Endothelial cell of umbilical vein (primary cell): Measurements from ENCODE around the gene ACOX1. TPM values are rescaled to one million over a fixed set of nuclear protein-coding genes. Genes with fewer than 3 reads are reported as not detected.

Experiments
- BruUV-seq: library from RNA; stranded (reverse); fragments of 400-500 nt; replicated peaks from 2 replicates; lab custom pipeline; 2021; lab: Mats Ljungman, UMichigan
- CTCF ChIA-PET: fragments of 300-600, 350-600 bp; sonication (Branson Sonifier 250); formaldehyde crosslinking; loops from one replicate; lab custom pipeline; 2021; ENCODE audit warnings: antibody characterized with exemption, inconsistent platforms; lab: Charles Lee
- POLR2A ChIA-PET: fragments of 300-600, 350-600 bp; sonication (Branson Sonifier 250); formaldehyde crosslinking; loops from one replicate; lab custom pipeline; 2021; ENCODE audit warnings: antibody characterized with exemption, inconsistent platforms; lab: Charles Lee
- DNase-seq: peaks from one replicate; pipeline ENCODE4 v3.0.0-alpha.2; 2011; ENCODE audit warnings: low read depth, low spot score
- FAIRE-seq: peaks from 2 replicates; lab custom pipeline; 2011; peaks lifted over from hg19 to GRCh38; lab: Jason Lieb, UNC
- H2AFZ ChIP-seq: 2 replicates; pipeline ENCODE4 v1.6.0; 2012; ENCODE audit warnings: low read depth, low read length, control low read depth, inconsistent platforms
- H3K27ac ChIP-seq: 2 replicates; pipeline ENCODE4 v1.5.1; 2011; ENCODE audit warnings: low read depth, mild to moderate bottlenecking, control low read depth, low read length, moderate library complexity; ENCODE audit not compliant: insufficient read depth
- H3K27me3 ChIP-seq, 2 experiments: 2 replicates each; pipeline versions ENCODE4 v1.6.0 to v1.6.1; 2011; ENCODE audit warnings: low read length in 2 of 2, mixed read lengths in 1 of 2; ENCODE audit not compliant: control insufficient read depth in 2 of 2, insufficient read depth in 2 of 2
- H3K36me3 ChIP-seq, 2 experiments: 2 replicates in 1 of 2; 3 replicates in 1 of 2; pipeline ENCODE4 v1.5.1; 2011; ENCODE audit warnings: low read length in 2 of 2, mild to moderate bottlenecking in 1 of 2, moderate library complexity in 1 of 2; ENCODE audit not compliant: control insufficient read depth in 2 of 2, insufficient read depth in 2 of 2; ENCODE audit errors: extremely low read depth in 1 of 2
- H3K4me1 ChIP-seq: 3 replicates; pipeline ENCODE4 v1.5.1; 2011; ENCODE audit warnings: mild to moderate bottlenecking, low read length; ENCODE audit not compliant: control insufficient read depth, insufficient read depth; ENCODE audit errors: extremely low read depth
- H3K4me2 ChIP-seq: 2 replicates; pipeline ENCODE4 v1.6.1; 2011; ENCODE audit warnings: low read length, control low read depth, mixed read lengths; ENCODE audit not compliant: insufficient read depth
- H3K4me3 ChIP-seq, 3 experiments: fragments of 200-600 bp in 1 of 3; sonication (generic), shearing (Covaris generic) in 1 of 3; replicated peaks in 1 of 3; 2 replicates each; pipeline ENCODE4 v1.5.1; 2011 to 2016; ENCODE audit warnings: control low read depth in 3 of 3, low read length in 3 of 3, mild to moderate bottlenecking in 2 of 3, inconsistent platforms in 1 of 3, low read depth in 1 of 3, moderate library complexity in 1 of 3; ENCODE audit not compliant: insufficient read depth in 1 of 3
- H3K79me2 ChIP-seq: 2 replicates; pipeline ENCODE4 v1.6.0; 2012; ENCODE audit warnings: low read length, inconsistent platforms; ENCODE audit not compliant: control insufficient read depth, insufficient read depth
- H3K9ac ChIP-seq: replicated peaks from 2 replicates; pipeline ENCODE3; 2011; ENCODE audit warnings: low read length, control low read depth; ENCODE audit not compliant: insufficient read depth; ENCODE audit errors: extremely low read depth
- H3K9me1 ChIP-seq: replicated peaks from 3 replicates; pipeline ENCODE4 v1.6.0; 2011; ENCODE audit warnings: mild to moderate bottlenecking, low read length; ENCODE audit not compliant: control insufficient read depth, insufficient read depth; ENCODE audit errors: extremely low read depth
- H3K9me3 ChIP-seq: replicated peaks from 2 replicates; pipeline ENCODE4 v1.5.1; 2012; ENCODE audit warnings: low read length, inconsistent platforms; ENCODE audit not compliant: control insufficient read depth, insufficient read depth
- H4K20me1 ChIP-seq: replicated peaks from 2 replicates; pipeline ENCODE3; 2011; ENCODE audit warnings: mild to moderate bottlenecking, low read length; ENCODE audit not compliant: control insufficient read depth, insufficient read depth; ENCODE audit errors: extremely low read depth
- FOS ChIP-seq: IDR thresholded peaks from 2 replicates; pipeline ENCODE4 v1.6.1; 2011; ENCODE audit warnings: mild to moderate bottlenecking, low read length, moderate library complexity, borderline replicate concordance; ENCODE audit not compliant: insufficient read depth
- GATA2 ChIP-seq: IDR thresholded peaks from 2 replicates; pipeline ENCODE4 v1.7.0; 2011; ENCODE audit warnings: low read depth, mild to moderate bottlenecking, moderate library complexity, mixed read lengths, low read length; ENCODE audit not compliant: insufficient read length, insufficient read depth
- JUN ChIP-seq: IDR thresholded peaks from 2 replicates; pipeline ENCODE4 v1.6.1; 2011; ENCODE audit warnings: borderline replicate concordance, low read depth; ENCODE audit not compliant: insufficient read length, insufficient read depth
- POLR2A ChIP-seq: IDR thresholded peaks from 2 replicates; pipeline ENCODE4 v1.6.1; 2012; ENCODE audit warnings: low read depth, mild to moderate bottlenecking, control low read depth, low read length
- POLR2AphosphoS5 ChIP-seq: IDR thresholded peaks from 2 replicates; pipeline ENCODE4 v1.6.1; 2012; ENCODE audit warnings: low read depth, mild to moderate bottlenecking, control low read depth, low read length, moderate library complexity; ENCODE audit not compliant: insufficient read depth
- dilution Hi-C: fragments of 300-500 bp; cut with MboI; formaldehyde crosslinking; loops from one replicate; pipeline ENCODE4 v1.15.0; 2019; ENCODE audit warnings: low sequenced_read_pairs; ENCODE audit not compliant: extremely low pct_ligation_motif_present
- intact Hi-C: fragments of 100-400 bp; cut with micrococcal nuclease; formaldehyde crosslinking; loops from one replicate; pipeline ENCODE4 v1.10.0; 2022
- polyA plus RNA-seq, 4 experiments: library from polyadenylated mRNA; depleted of rRNA in 3 of 4; stranded (reverse) in 3 of 4; unstranded in 1 of 4; fragments of >200 nt; gene quantifications; 2 replicates each; pipeline versions ENCODE4 v1.2.1 to v1.2.3, GENCODE V29; 2011 to 2012; ENCODE audit warnings: missing spikeins in 1 of 4
- total RNA-seq: library from RNA; stranded (reverse); gene quantifications from 2 replicates; pipeline ENCODE4 v1.2.3, GENCODE V29; 2021
- TF ChIP-seq, protein P1 (sequence below): IDR thresholded peaks from 2 replicates; pipeline ENCODE4 v1.6.1; 2011; ENCODE audit not compliant: insufficient read depth, insufficient read length
- TF ChIP-seq, protein P2 (sequence below), 2 donors: IDR thresholded peaks; 1 replicate in 1 of 2; 2 replicates in 1 of 2; pipeline ENCODE4 v1.5.1; 2011; ENCODE audit warnings: low read length in 2 of 2, mild to moderate bottlenecking in 2 of 2, moderate library complexity in 2 of 2, control low read depth in 1 of 2, inconsistent platforms in 1 of 2, low read depth in 1 of 2; ENCODE audit not compliant: insufficient read depth in 1 of 2; ENCODE audit errors: extremely low read depth in 1 of 2

Gene ACOX1
- total and polyA plus RNA-seq, 2 donors (not counting 3 experiments of a cell fraction or from before 2014, with no cell fraction given): 17.9 to 45.1 TPM

DNA sequence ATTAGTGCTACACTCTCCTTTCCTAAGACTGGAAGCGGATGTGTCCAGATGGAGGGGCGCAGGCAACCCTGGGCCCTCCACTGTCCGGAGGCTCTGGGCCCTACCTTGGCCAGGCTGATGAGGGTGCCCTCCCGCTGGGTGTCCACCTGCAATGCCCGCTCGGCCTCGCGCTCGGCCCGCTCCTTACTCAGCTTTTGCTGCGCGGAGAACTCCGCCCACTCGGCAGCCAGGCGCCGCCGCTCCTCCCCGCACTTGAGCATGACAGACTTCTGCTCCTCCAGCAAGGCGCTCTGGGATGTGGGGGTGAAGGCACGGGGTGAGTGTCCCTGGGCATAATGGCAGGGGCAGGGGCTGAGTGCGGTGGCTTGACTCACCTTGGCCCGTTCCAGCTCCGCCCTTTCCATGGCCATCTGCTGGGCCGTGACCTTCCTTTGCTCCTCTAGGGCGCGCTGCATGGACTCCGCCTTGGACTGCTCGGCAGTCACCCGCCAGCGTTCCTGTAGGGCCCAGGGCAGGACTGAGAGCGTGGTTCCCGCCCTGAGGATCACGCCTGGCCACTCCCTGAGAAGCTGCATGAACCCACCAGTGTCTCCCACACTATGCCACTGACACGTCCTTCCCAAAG is 64.2 kb downstream of the ACOX1 start:
- no peaks in the 10 kb centered on the region for H3K79me2 ChIP-seq
- no peaks in the 10 kb centered on the region for H4K20me1 ChIP-seq
- no peak for DNase-seq
- no peak overlapping the region for H3K4me3 ChIP-seq
- no TSS peak for BruUV-seq
- H3K27ac ChIP-seq: no peak overlapping the region
- no peaks in the 10 kb centered on the region for H3K36me3 ChIP-seq
- no peaks in the 10 kb centered on the region for H3K27me3 ChIP-seq
- no peaks in the 10 kb centered on the region for H3K9me1 ChIP-seq
- H3K4me2 ChIP-seq: no peak overlapping the region
- dilution Hi-C loops (no loop called here), intact Hi-C loops (no loop called here)
- no peaks in the 10 kb centered on the region for H3K4me1 ChIP-seq
- H2AFZ ChIP-seq: no peak overlapping the region
- CTCF ChIA-PET: interaction anchor here (1.2 to 4.7 kb wide), 6 partner anchors 10 to 100 kb away, joined by 3 to 23 read pairs (median 6); partner anchors contain the start of genes CDK3 and MRPL38
- no peak overlapping the region for H3K9ac ChIP-seq
- POLR2A ChIA-PET: interaction anchor here (1.1 kb wide), 1 partner anchor 9 kb away, joined by 3 read pairs; no protein-coding TSS in a partner anchor
- no peaks in the 10 kb centered on the region for H3K9me3 ChIP-seq
- no peak for TF ChIP-seq POLR2AphosphoS5
- TF ChIP-seq GATA2: no peak
- FAIRE-seq: no peak

DNA sequence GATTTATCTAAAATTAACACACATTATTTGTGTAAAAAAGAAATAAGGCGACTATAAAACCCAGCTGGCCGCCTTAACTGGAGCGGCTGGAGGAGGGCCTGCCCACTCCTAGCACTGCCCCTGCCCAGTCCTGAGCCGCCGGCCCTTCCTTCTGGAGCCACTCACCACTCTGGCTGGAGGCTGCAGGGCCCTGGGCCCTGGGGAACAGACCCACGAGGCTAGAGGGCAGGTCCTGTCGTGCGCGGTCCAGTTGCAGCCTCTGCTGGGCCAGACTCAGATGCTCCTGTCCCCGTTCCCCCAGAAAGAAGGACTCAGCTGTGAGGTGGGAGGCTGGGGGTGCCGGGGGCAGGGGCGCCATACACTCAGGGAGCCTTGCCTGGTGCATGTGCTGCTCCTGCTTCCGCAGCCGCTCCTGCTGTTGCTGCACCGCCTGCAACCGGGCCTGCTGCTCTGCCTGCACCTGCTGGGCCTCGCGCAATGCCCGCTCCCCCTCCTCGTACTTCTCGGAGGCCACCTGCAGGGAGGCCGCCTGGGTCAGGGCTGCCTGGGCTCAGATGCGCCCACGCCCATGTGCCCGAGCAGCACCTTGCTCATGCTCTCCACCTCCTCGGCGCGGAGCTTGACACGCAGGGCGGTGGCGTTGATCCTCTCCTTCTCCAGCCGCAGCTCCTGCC is 65.3 kb downstream of the ACOX1 start:
- H3K27ac ChIP-seq: no peak overlapping the region
- H3K79me2 ChIP-seq: no peaks in the 10 kb centered on the region
- H3K9me3 ChIP-seq: no peaks in the 10 kb centered on the region
- no peaks in the 10 kb centered on the region for H4K20me1 ChIP-seq
- no peaks in the 10 kb centered on the region for H3K4me1 ChIP-seq
- no peak overlapping the region for H3K4me2 ChIP-seq
- intact Hi-C loops (no loop called here), dilution Hi-C loops (no loop called here)
- no peaks in the 10 kb centered on the region for H3K27me3 ChIP-seq
- no peak for FAIRE-seq
- DNase-seq: no peak
- ChIA-PET CTCF (interaction anchor here (2.3 kb wide), 1 partner anchor 9 kb away, joined by 7 read pairs; the partner anchor contains the start of gene MRPL38), POLR2A (no interaction called here)
- H3K36me3 ChIP-seq: no peaks in the 10 kb centered on the region
- H2AFZ ChIP-seq: no peak overlapping the region
- BruUV-seq: no TSS peak
- H3K9ac ChIP-seq: no peak overlapping the region
- no peak overlapping the region for H3K4me3 ChIP-seq
- no peak for TF ChIP-seq GATA2
- TF ChIP-seq, protein P1, sequence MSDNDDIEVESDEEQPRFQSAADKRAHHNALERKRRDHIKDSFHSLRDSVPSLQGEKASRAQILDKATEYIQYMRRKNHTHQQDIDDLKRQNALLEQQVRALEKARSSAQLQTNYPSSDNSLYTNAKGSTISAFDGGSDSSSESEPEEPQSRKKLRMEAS: no peak
- no peak for TF ChIP-seq JUN
- no peak for TF ChIP-seq FOS
- no peak for TF ChIP-seq POLR2A
- TF ChIP-seq, protein P2, sequence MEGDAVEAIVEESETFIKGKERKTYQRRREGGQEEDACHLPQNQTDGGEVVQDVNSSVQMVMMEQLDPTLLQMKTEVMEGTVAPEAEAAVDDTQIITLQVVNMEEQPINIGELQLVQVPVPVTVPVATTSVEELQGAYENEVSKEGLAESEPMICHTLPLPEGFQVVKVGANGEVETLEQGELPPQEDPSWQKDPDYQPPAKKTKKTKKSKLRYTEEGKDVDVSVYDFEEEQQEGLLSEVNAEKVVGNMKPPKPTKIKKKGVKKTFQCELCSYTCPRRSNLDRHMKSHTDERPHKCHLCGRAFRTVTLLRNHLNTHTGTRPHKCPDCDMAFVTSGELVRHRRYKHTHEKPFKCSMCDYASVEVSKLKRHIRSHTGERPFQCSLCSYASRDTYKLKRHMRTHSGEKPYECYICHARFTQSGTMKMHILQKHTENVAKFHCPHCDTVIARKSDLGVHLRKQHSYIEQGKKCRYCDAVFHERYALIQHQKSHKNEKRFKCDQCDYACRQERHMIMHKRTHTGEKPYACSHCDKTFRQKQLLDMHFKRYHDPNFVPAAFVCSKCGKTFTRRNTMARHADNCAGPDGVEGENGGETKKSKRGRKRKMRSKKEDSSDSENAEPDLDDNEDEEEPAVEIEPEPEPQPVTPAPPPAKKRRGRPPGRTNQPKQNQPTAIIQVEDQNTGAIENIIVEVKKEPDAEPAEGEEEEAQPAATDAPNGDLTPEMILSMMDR (IDR thresholded peaks at IDR 0.05; ENCODE audit: extremely low read depth in 1 of 2, insufficient read depth in 1 of 2, low read depth in 1 of 2, low read length in 2 of 2): no peak
- no peaks in the 10 kb centered on the region for H3K9me1 ChIP-seq
